NCI-H1930 (cell line): ENCODE results near the gene FOXA2.

ENCODE experiments used
- DNase-seq, 2 experiments: peaks; one replicate each; lab custom pipeline; 2025; lab: John Stamatoyannopoulos, UW

Gene FOXA2

DNA sequence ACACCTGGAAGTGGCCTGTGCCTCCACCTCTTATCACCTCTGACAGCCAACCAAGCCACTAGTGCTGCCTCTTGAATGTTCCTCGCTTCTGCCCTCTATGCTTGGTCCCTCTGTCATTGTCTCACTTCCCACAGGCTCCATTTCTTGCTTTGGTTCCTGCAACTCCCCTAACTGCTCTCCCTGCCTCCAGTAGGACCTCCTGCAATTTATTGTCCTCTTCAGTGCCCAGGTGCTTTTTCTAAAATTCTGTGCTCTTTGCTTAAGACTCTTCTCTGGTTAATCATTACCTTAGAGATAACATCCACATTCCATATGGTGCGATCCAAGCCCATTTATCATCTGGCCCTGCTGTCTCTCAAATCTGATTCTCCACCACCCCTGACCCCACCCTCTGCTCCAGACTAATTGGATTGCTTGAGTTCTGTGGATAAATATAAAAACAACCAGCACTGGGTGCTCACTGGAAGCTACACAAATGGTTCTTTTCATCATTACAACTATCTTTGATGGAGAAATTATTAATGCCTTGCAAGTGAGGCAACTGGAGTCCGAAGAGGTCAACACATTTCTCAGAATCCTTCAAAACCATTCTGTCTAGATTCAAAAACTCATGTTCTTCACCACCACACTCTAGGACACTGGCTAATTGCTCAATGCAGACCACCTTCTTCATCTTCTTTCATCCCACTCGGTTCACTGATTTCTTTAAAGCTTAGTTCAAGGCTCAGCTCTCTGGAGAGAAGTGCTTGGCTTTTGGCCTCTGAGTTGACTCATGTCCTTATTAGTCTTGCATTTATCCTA lies 47.2 kb downstream of the FOXA2 start:
- no peak for DNase-seq

DNA sequence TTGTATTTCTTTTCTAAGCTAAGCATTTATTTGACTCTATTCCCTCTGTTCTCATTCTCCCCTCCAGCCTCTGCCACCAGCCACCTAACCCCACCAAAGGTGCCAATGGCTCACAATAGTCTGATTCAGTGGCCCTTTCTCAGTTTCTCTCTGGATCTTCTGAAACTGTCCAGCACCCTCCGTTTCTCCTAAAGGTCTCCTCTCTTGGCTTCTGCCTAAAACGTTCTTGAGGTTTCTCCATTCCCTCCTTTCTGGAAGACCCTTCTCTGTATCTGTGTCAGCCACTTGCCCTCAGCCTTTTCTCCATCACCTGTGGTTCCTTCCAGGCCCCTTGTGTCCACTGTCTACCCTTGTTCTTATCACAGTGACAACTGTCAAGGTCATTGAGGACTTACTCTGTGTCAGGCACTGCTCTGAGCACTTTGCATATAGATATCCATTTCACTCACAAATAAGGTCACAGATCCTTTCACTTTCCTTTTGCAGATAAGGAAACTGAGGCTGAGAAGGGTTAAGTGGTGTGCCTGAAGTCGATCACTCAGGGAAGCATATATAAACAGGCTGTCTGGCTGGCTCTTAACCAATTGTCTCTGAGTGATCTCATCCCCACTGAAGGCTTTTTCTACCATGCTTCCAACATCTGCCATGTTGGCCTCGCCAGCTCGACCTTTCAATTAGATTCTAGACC lies 48.1 kb downstream of the FOXA2 start:
- no peak for DNase-seq

- no peak for DNase-seq
These were observed 48.9 kb downstream of the FOXA2 start for GRCh38 chr20:22535483-22535882.

GRCh38 chr20:22533823-22534751 lies 50.3 kb downstream of the FOXA2 start:
- no peak for DNase-seq

GRCh38 chr20:22532598-22532997 lies 51.8 kb downstream of the FOXA2 start:
- no peak for DNase-seq

GRCh38 chr20:22531756-22532155 lies 52.6 kb downstream of the FOXA2 start:
- DNase-seq: no peak

DNA sequence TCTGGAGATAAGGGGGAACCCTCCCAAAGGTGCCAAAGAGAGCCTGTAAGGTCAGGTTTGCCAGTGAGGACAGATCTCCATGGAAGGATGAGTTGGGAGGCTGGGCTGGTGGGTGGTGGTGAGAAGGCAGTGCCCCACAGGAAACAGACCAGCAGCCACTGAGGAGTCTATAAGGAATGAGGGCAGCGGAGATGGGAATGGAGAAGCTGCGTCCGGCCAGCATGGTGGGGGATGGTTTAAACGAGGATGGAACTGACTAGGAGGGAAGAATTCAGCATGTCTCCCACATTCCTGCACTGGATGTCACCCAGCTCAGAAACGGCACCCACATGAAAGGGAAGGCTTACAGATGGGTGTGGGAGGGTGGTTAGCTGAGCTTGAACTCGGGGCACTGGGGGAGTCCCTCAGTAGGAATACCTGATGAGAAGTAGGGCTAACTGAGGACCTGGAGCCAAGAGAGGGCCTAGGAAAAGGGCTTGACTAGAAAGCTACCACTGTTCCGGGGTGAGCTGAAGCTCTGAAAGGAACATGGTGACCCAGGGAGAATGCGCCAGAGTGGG lies 53.2 kb downstream of the FOXA2 start:
- no peak for DNase-seq
